OCI-LY7 (cell line): ENCODE measurements around the gene ARL10.

Source experiments
- CTCF ChIP-seq: fragments of 200-600 bp; sonication (generic); conservative IDR thresholded peaks from 2 replicates; pipeline ENCODE4 v1.5.1; 2014; ENCODE audit warnings: mild to moderate bottlenecking, antibody characterized with exemption, low read length, moderate library complexity, mixed read lengths
- EZH2phosphoT487 ChIP-seq: fragments of 200-600 bp; sonication (generic); IDR thresholded peaks from 2 replicates; pipeline ENCODE4 v1.6.1; 2018; ENCODE audit warnings: low read depth, borderline replicate concordance, mild to moderate bottlenecking, mixed run types, antibody characterized with exemption, low read length, moderate library complexity, mixed read lengths

DNA sequence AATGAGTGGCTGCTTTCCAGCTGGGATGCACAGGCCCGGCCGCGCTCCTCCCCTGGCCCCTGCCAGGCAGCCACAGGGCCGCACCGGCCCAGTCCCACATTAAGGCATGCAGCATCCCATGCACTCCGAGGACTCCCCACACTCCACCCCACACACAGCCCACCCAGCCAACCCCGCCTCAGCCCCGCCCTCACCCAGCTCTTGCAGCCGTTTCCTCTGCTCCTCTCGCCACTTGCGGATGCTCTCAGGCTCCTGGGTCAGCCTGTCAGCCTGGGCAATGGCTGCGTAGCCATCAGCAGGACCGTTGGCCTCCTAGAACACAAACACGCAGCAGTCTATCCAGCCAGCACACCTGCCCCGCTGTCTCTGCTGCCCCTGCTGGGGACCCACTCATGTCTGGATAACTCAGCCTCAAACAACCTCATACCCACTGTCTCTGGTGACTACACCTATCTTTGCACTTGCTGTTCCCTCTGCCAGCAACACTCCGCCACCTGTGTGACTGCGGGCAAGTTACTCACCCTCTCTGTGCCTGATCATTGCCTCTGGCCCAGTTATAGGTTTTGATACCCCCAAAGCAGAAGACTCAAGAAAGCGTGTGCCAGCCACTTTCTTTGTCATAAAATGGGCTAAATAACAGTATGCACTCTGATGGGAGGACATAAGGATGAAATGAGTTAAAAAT is 32.6 kb downstream of the ARL10 start:
- TF ChIP-seq CTCF (no peak), EZH2phosphoT487 (no peak)
